MM.1S (cell line): ENCODE measurements around the gene PIK3CG.
"Not testable (repeated sequence)": the region's sequence is repeated elsewhere in the genome, so short reads cannot be mapped to it uniquely, and the experiment has no call there.

ENCODE experiments used
- DNase-seq: peaks from one replicate; pipeline ENCODE4 v3.0.0-alpha.2; 2015
- H2AFZ ChIP-seq: fragments of 300-600 bp; sonication (generic); 2 replicates; pipeline ENCODE4 v1.6.0; 2016; ENCODE audit warnings: antibody characterized with exemption, low read length
- H3F3A ChIP-seq: fragments of 300-600 bp; sonication (generic); 2 replicates; pipeline ENCODE4 v1.6.1; 2016; ENCODE audit warnings: mild to moderate bottlenecking, antibody characterized with exemption, low read length, moderate library complexity, mixed read lengths; ENCODE audit not compliant: insufficient read depth
- H3K27ac ChIP-seq: fragments of 300-600 bp; sonication (generic); 2 replicates; pipeline ENCODE4 v1.5.1; 2016; ENCODE audit warnings: mild to moderate bottlenecking, low read length
- H3K27me3 ChIP-seq: fragments of 300-600 bp; sonication (generic); replicated peaks from 2 replicates; pipeline ENCODE4 v1.6.0; 2016; ENCODE audit warnings: low read length; ENCODE audit not compliant: insufficient read depth
- H3K36me3 ChIP-seq: fragments of 300-600 bp; sonication (generic); replicated peaks from 2 replicates; pipeline ENCODE4 v1.6.1; 2016; ENCODE audit warnings: mild to moderate bottlenecking, low read length, mixed read lengths; ENCODE audit not compliant: insufficient read depth
- H3K4me1 ChIP-seq: fragments of 300-600 bp; sonication (generic); 2 replicates; pipeline ENCODE4 v1.6.1; 2016; ENCODE audit warnings: low read length, mixed read lengths
- H3K4me2 ChIP-seq: fragments of 300-600 bp; sonication (generic); 2 replicates; pipeline ENCODE4 v1.6.0; 2016; ENCODE audit warnings: low read depth, low read length
- H3K4me3 ChIP-seq: fragments of 300-600 bp; sonication (generic); 2 replicates; pipeline ENCODE4 v1.5.1; 2016; ENCODE audit warnings: low read length, mixed read lengths
- H3K79me2 ChIP-seq: fragments of 300-600 bp; sonication (generic); 2 replicates; pipeline ENCODE4 v1.6.1; 2016; ENCODE audit warnings: mixed run types, low read length, mixed read lengths
- H3K9ac ChIP-seq: fragments of 300-600 bp; sonication (generic); 2 replicates; pipeline ENCODE4 v1.6.1; 2016; ENCODE audit warnings: low read length, mixed read lengths
- H3K9me2 ChIP-seq: fragments of 300-600 bp; sonication (generic); replicated peaks from 2 replicates; pipeline ENCODE4 v1.6.1; 2016; ENCODE audit warnings: mild to moderate bottlenecking, low read length, mixed read lengths; ENCODE audit not compliant: insufficient read depth
- H3K9me3 ChIP-seq: fragments of 300-600 bp; sonication (generic); replicated peaks from 2 replicates; pipeline ENCODE4 v1.6.1; 2016; ENCODE audit warnings: mild to moderate bottlenecking, low read length, mixed read lengths; ENCODE audit not compliant: insufficient read depth
- H4K20me1 ChIP-seq: fragments of 300-600 bp; sonication (generic); 2 replicates; pipeline ENCODE4 v1.6.1; 2016; ENCODE audit warnings: mild to moderate bottlenecking, low read length, moderate library complexity, mixed read lengths; ENCODE audit not compliant: insufficient read depth
- CTCF ChIP-seq: fragments of 300-600 bp; sonication (generic); IDR thresholded peaks from 2 replicates; pipeline ENCODE4 v1.5.1; 2016; ENCODE audit warnings: antibody characterized with exemption, low read length, mixed read lengths
- EZH2 ChIP-seq: fragments of 300-600 bp; sonication (generic); optimal IDR thresholded peaks from 2 replicates; pipeline ENCODE3; 2017; ENCODE audit warnings: low read depth, mild to moderate bottlenecking, antibody characterized with exemption, low read length, mixed read lengths
- EZH2phosphoT487 ChIP-seq: fragments of 300-600 bp; sonication (generic); IDR thresholded peaks from 2 replicates; pipeline ENCODE4 v1.6.1; 2018; ENCODE audit warnings: antibody characterized with exemption, low read length

The PIK3CG gene

GRCh38 chr7:106916679-106917078 is 51.6 kb downstream of the PIK3CG start:
- no peak overlapping the region for H3K9ac ChIP-seq
- no peak for DNase-seq
- H4K20me1 ChIP-seq, result no peaks in the 10 kb centered on the region

GRCh38 chr7:106918991-106919390 is 53.9 kb downstream of the PIK3CG start:
- H3K4me1 ChIP-seq, result peaks cover 21% of the 10 kb centered on the region
- H3K36me3 ChIP-seq, result no peaks in the 10 kb centered on the region
- H3F3A ChIP-seq, result peaks cover 13% of the 10 kb centered on the region
- H3K9me3 ChIP-seq, result no peaks in the 10 kb centered on the region
- TF ChIP-seq EZH2phosphoT487 (no peak), CTCF (no peak), EZH2 (no peak)
- no peaks in the 10 kb centered on the region for H3K27me3 ChIP-seq
- H3K4me2 ChIP-seq, result no peak overlapping the region
- no peaks in the 10 kb centered on the region for H4K20me1 ChIP-seq
- no peak for DNase-seq
- H2AFZ ChIP-seq, result no peak overlapping the region
- no peak overlapping the region for H3K4me3 ChIP-seq
- H3K9ac ChIP-seq, result no peak overlapping the region
- no peaks in the 10 kb centered on the region for H3K9me2 ChIP-seq
- no peak overlapping the region for H3K27ac ChIP-seq
- H3K79me2 ChIP-seq, result no peaks in the 10 kb centered on the region

More at GRCh38 chr7:106916679-106917078, 51.6 kb downstream of the PIK3CG start:
- Histone ChIP-seq H3K4me3 (no peak overlapping the region), H3K4me1 (peaks cover 21% of the 10 kb centered on the region), H3K36me3 (no peaks in the 10 kb centered on the region), H3K4me2 (no peak overlapping the region), H3K79me2 (no peaks in the 10 kb centered on the region), H3K9me2 (no peaks in the 10 kb centered on the region), H3K27me3 (no peaks in the 10 kb centered on the region), H3K9me3 (no peaks in the 10 kb centered on the region), H2AFZ (no peak overlapping the region), H3F3A (peaks cover 13% of the 10 kb centered on the region), H3K27ac (no peak overlapping the region)
- TF ChIP-seq EZH2 (no peak), CTCF (no peak), EZH2phosphoT487 (no peak)

GRCh38 chr7:106924468-106924867 is 59.4 kb downstream of the PIK3CG start:
- H3K4me2 ChIP-seq, H3K9me3 ChIP-seq, H3K27me3 ChIP-seq, H3K36me3 ChIP-seq, H3K4me3 ChIP-seq, H3F3A ChIP-seq, H3K79me2 ChIP-seq, H3K4me1 ChIP-seq, H3K9ac ChIP-seq, H3K9me2 ChIP-seq, H3K27ac ChIP-seq, H4K20me1 ChIP-seq, DNase-seq, H2AFZ ChIP-seq: not testable (repeated sequence)

GRCh38 chr7:106926892-106927291 is 61.8 kb downstream of the PIK3CG start:
- H3K27ac ChIP-seq, result no peak overlapping the region
- no peak overlapping the region for H3K4me2 ChIP-seq
- H3K79me2 ChIP-seq, result no peaks in the 10 kb centered on the region
- no peak overlapping the region for H3K4me3 ChIP-seq
- H3K27me3 ChIP-seq, result no peaks in the 10 kb centered on the region
- no peaks in the 10 kb centered on the region for H4K20me1 ChIP-seq
- TF ChIP-seq EZH2 (no peak), EZH2phosphoT487 (no peak), CTCF (no peak)
- H3K36me3 ChIP-seq, result no peaks in the 10 kb centered on the region
- H2AFZ ChIP-seq, result no peak overlapping the region
- no peaks in the 10 kb centered on the region for H3K9me3 ChIP-seq
- DNase-seq, result no peak
- H3K4me1 ChIP-seq, result no peaks in the 10 kb centered on the region
- H3K9ac ChIP-seq, result no peak overlapping the region
- H3F3A ChIP-seq, result no peaks in the 10 kb centered on the region
- no peaks in the 10 kb centered on the region for H3K9me2 ChIP-seq
